CD4-positive, alpha-beta memory T cell (primary cell): ENCODE results near the gene MYO7B. TPM values are rescaled to one million over a fixed set of nuclear protein-coding genes. Genes with fewer than 3 reads are reported as not detected.

Source experiments
- CTCF ChIA-PET: fragments of 350-600 bp; sonication (Branson Sonifier 250); formaldehyde crosslinking; loops from one replicate; lab custom pipeline; 2021; ENCODE audit warnings: inconsistent platforms; ENCODE audit not compliant: partially characterized antibody; lab: Charles Lee
- POLR2A ChIA-PET: fragments of 350-600 bp; sonication (Branson Sonifier 250); formaldehyde crosslinking; loops from one replicate; lab custom pipeline; 2021; ENCODE audit not compliant: partially characterized antibody; lab: Charles Lee
- DNase-seq, 5 donors: peaks; one replicate each; pipeline versions ENCODE4 v3.0.0 to v3.0.0-alpha.2; 2020 to 2022; ENCODE audit warnings: mixed read lengths in 1 of 5
- H3K27ac ChIP-seq: one replicate; pipeline ENCODE4 v1.7.0; 2013; ENCODE audit warnings: low read depth, low read length
- H3K27me3 ChIP-seq: 2 replicates; pipeline ENCODE4 v1.7.0; 2013; ENCODE audit warnings: mild to moderate bottlenecking, low read length, moderate library complexity; ENCODE audit not compliant: insufficient read depth
- H3K36me3 ChIP-seq: 2 replicates; pipeline ENCODE4 v1.7.0; 2013; ENCODE audit warnings: mild to moderate bottlenecking, low read length, moderate library complexity; ENCODE audit not compliant: insufficient read depth
- H3K4me1 ChIP-seq: 2 replicates; pipeline ENCODE4 v1.7.0; 2013; ENCODE audit warnings: mild to moderate bottlenecking, low read length, moderate library complexity; ENCODE audit not compliant: insufficient read depth
- H3K4me3 ChIP-seq, 2 donors: one replicate each; pipeline ENCODE4 v1.7.0; 2013; ENCODE audit warnings: low read length in 2 of 2, mild to moderate bottlenecking in 1 of 2
- H3K9me3 ChIP-seq, 2 donors: one replicate each; pipeline ENCODE4 v1.7.0; 2013; ENCODE audit warnings: low read length in 2 of 2, control low read depth in 1 of 2; ENCODE audit not compliant: control insufficient read depth in 1 of 2
- H3K27ac Mint-ChIP-seq, 7 donors: one replicate each; pipeline ENCODE4 v1.8.0; 2020 to 2021; ENCODE audit warnings: mixed read lengths in 7 of 7, mild to moderate bottlenecking in 6 of 7, inconsistent platforms in 3 of 7, moderate library complexity in 3 of 7
- H3K27me3 Mint-ChIP-seq, 2 donors: one replicate each; pipeline ENCODE4 v1.8.0; 2020 to 2021; ENCODE audit warnings: mixed read lengths in 2 of 2
- H3K36me3 Mint-ChIP-seq, 2 donors: one replicate each; pipeline ENCODE4 v1.8.0; 2020 to 2021; ENCODE audit warnings: mixed read lengths in 2 of 2, inconsistent platforms in 1 of 2, mild to moderate bottlenecking in 1 of 2
- H3K4me1 Mint-ChIP-seq, 4 donors: one replicate each; pipeline ENCODE4 v1.8.0; 2020 to 2021; ENCODE audit warnings: mixed read lengths in 4 of 4, mild to moderate bottlenecking in 1 of 4
- H3K4me3 Mint-ChIP-seq, 8 donors: one replicate each; pipeline ENCODE4 v1.8.0; 2020 to 2021; ENCODE audit warnings: mixed read lengths in 8 of 8, mild to moderate bottlenecking in 7 of 8, moderate library complexity in 6 of 8, inconsistent platforms in 3 of 8
- H3K9me3 Mint-ChIP-seq, 8 donors: one replicate each; pipeline ENCODE4 v1.8.0; 2020 to 2021; ENCODE audit warnings: mixed read lengths in 8 of 8, mild to moderate bottlenecking in 5 of 8, inconsistent platforms in 3 of 8, moderate library complexity in 1 of 8
- intact Hi-C: fragments of 100-400 bp; cut with micrococcal nuclease; formaldehyde crosslinking; loops from one replicate; pipeline ENCODE4 v1.15.1; 2023
- polyA plus RNA-seq, 2 donors: library from polyadenylated mRNA; unstranded; fragments of 300-500 nt; fragmentation: Illumina TruSeq; gene quantifications; one replicate each; pipeline ENCODE4 v1.2.3, GENCODE V29; 2021
- total RNA-seq, 2 experiments: library from RNA; stranded (reverse); gene quantifications; one replicate each; pipeline ENCODE4 v1.2.3, GENCODE V29; 2021

MYO7B gene
- total and polyA plus RNA-seq, 4 experiments from 2014 or later: not detected

- Mint-ChIP-seq H3K9me3 (no peaks in the 10 kb centered on the region), H3K27ac (no peak overlapping the region), H3K4me3 (no peak overlapping the region), H3K4me1 (peaks cover 0 to 15% (median 6%) of the 10 kb centered on the region in 4 donors), H3K36me3 (no peaks in the 10 kb centered on the region), H3K27me3 (no peaks in the 10 kb centered on the region)
- Histone ChIP-seq H3K4me3 (no peak overlapping the region), H3K27me3 (no peaks in the 10 kb centered on the region), H3K36me3 (no peaks in the 10 kb centered on the region), H3K27ac (no peak overlapping the region), H3K4me1 (peaks cover 10% of the 10 kb centered on the region), H3K9me3 (no peaks in the 10 kb centered on the region)
- no peak for DNase-seq
- POLR2A ChIA-PET: no interaction called here
- CTCF ChIA-PET: interaction anchor here (1.8 kb wide), 1 partner anchor 40 kb away, joined by 3 read pairs; no protein-coding TSS in a partner anchor
- intact Hi-C loops: no loop called here
Measured at GRCh38 chr2:127630864-127631540, 95.5 kb downstream of the MYO7B start.

GRCh38 chr2:127631541-127631996 is 96.1 kb downstream of the MYO7B start:
- no peak overlapping the region for H3K27ac Mint-ChIP-seq
- H3K9me3 ChIP-seq: no peaks in the 10 kb centered on the region
- no peak overlapping the region for H3K27ac ChIP-seq
- H3K27me3 ChIP-seq: no peaks in the 10 kb centered on the region
- peaks cover 16% of the 10 kb centered on the region for H3K4me1 ChIP-seq
- no peaks in the 10 kb centered on the region for H3K9me3 Mint-ChIP-seq
- H3K36me3 ChIP-seq: no peaks in the 10 kb centered on the region
- DNase-seq: no peak
- ChIA-PET CTCF (interaction anchor here (0.6 to 1.8 kb wide), 2 partner anchors 18 to 40 kb away, joined by 3 read pairs; no protein-coding TSS in a partner anchor), POLR2A (no interaction called here)
- intact Hi-C loops: no loop called here
- H3K4me1 Mint-ChIP-seq: peaks cover 0 to 21% (median 7%) of the 10 kb centered on the region in 4 donors
- no peaks in the 10 kb centered on the region for H3K36me3 Mint-ChIP-seq
- no peak overlapping the region for H3K4me3 ChIP-seq
- H3K4me3 Mint-ChIP-seq: no peak overlapping the region
- H3K27me3 Mint-ChIP-seq: no peaks in the 10 kb centered on the region

- peaks cover 21% of the 10 kb centered on the region for H3K4me1 ChIP-seq
- H3K27ac ChIP-seq: no peak overlapping the region
- H3K4me1 Mint-ChIP-seq: peaks cover 2 to 26% (median 9%) of the 10 kb centered on the region in 4 donors
Measured at GRCh38 chr2:127631997-127632581, 96.6 kb downstream of the MYO7B start.

GRCh38 chr2:127632592-127633489 is 97.4 kb downstream of the MYO7B start:
- no peaks in the 10 kb centered on the region for H3K27me3 Mint-ChIP-seq
- no peak overlapping the region for H3K27ac ChIP-seq
- peak overlapping the region in 1 of 7 donors; percentile 52 for H3K27ac Mint-ChIP-seq
- no peaks in the 10 kb centered on the region for H3K9me3 ChIP-seq
- H3K4me3 ChIP-seq: no peak overlapping the region
- no peaks in the 10 kb centered on the region for H3K36me3 Mint-ChIP-seq
- H3K36me3 ChIP-seq: no peaks in the 10 kb centered on the region
- H3K4me1 Mint-ChIP-seq: peaks cover 3 to 32% (median 12%) of the 10 kb centered on the region in 4 donors
- H3K9me3 Mint-ChIP-seq: no peaks in the 10 kb centered on the region
- no peak for DNase-seq
- POLR2A ChIA-PET: no interaction called here
- peaks cover 29% of the 10 kb centered on the region for H3K4me1 ChIP-seq
- H3K27me3 ChIP-seq: no peaks in the 10 kb centered on the region
- H3K4me3 Mint-ChIP-seq: no peak overlapping the region
- intact Hi-C loops: no loop called here
- CTCF ChIA-PET: no interaction called here

More at GRCh38 chr2:127631997-127632581, 96.6 kb downstream of the MYO7B start:
- ChIA-PET CTCF (interaction anchor here (0.6 to 1.8 kb wide), 2 partner anchors 18 to 41 kb away, joined by 3 read pairs; no protein-coding TSS in a partner anchor), POLR2A (no interaction called here)
- Histone ChIP-seq H3K36me3 (no peaks in the 10 kb centered on the region), H3K4me3 (no peak overlapping the region), H3K27me3 (no peaks in the 10 kb centered on the region), H3K9me3 (no peaks in the 10 kb centered on the region)
- intact Hi-C loops: no loop called here
- Mint-ChIP-seq H3K27ac (no peak overlapping the region), H3K9me3 (no peaks in the 10 kb centered on the region), H3K27me3 (no peaks in the 10 kb centered on the region), H3K36me3 (no peaks in the 10 kb centered on the region), H3K4me3 (no peak overlapping the region)
- no peak for DNase-seq

- H3K9me3 Mint-ChIP-seq: no peaks in the 10 kb centered on the region
- H3K4me1 Mint-ChIP-seq: peaks cover 7 to 40% (median 18%) of the 10 kb centered on the region in 4 donors
- peaks cover 36% of the 10 kb centered on the region for H3K4me1 ChIP-seq
- H3K36me3 ChIP-seq: no peaks in the 10 kb centered on the region
- H3K36me3 Mint-ChIP-seq: no peaks in the 10 kb centered on the region
- POLR2A ChIA-PET: no interaction called here
- intact Hi-C loops: no loop called here
- H3K27me3 Mint-ChIP-seq: no peaks in the 10 kb centered on the region
- H3K27me3 ChIP-seq: no peaks in the 10 kb centered on the region
- no peak for DNase-seq
- H3K27ac Mint-ChIP-seq: peak overlapping the region in 3 of 7 donors; percentile 23 to 52 (median 30)
- no peak overlapping the region for H3K27ac ChIP-seq
- CTCF ChIA-PET: no interaction called here
- H3K9me3 ChIP-seq: no peaks in the 10 kb centered on the region
- no peak overlapping the region for H3K4me3 Mint-ChIP-seq
- no peak overlapping the region for H3K4me3 ChIP-seq
Measured at GRCh38 chr2:127633556-127634065, 98.1 kb downstream of the MYO7B start.

- Mint-ChIP-seq H3K27me3 (no peaks in the 10 kb centered on the region), H3K4me3 (no peak overlapping the region), H3K9me3 (no peaks in the 10 kb centered on the region), H3K36me3 (no peaks in the 10 kb centered on the region), H3K4me1 (peaks cover 9 to 45% (median 22%) of the 10 kb centered on the region in 4 donors), H3K27ac (peak overlapping the region in 2 of 7 donors; percentile 23 to 30)
- Histone ChIP-seq H3K27me3 (no peaks in the 10 kb centered on the region), H3K9me3 (no peaks in the 10 kb centered on the region), H3K4me1 (peaks cover 42% of the 10 kb centered on the region), H3K36me3 (no peaks in the 10 kb centered on the region), H3K4me3 (no peak overlapping the region), H3K27ac (no peak overlapping the region)
- ChIA-PET CTCF (no interaction called here), POLR2A (no interaction called here)
- DNase-seq: no peak
- intact Hi-C loops: no loop called here
Measured at GRCh38 chr2:127634066-127634617, 98.7 kb downstream of the MYO7B start.
